AG08396 (cell line): ENCODE data around the gene ABHD14A.
"Not testable (repeated sequence)": the region's sequence is repeated elsewhere in the genome, so short reads cannot be mapped to it uniquely, and the experiment has no call there.

Source experiments
- DNase-seq: peaks from one replicate; pipeline ENCODE4 v3.0.0; 2012; ENCODE audit warnings: low spot score, mixed read lengths

ABHD14A gene

GRCh38 chr3:51974277-51974962 is 444 bp upstream of the ABHD14A start:
- DNase-seq: no peak

DNA sequence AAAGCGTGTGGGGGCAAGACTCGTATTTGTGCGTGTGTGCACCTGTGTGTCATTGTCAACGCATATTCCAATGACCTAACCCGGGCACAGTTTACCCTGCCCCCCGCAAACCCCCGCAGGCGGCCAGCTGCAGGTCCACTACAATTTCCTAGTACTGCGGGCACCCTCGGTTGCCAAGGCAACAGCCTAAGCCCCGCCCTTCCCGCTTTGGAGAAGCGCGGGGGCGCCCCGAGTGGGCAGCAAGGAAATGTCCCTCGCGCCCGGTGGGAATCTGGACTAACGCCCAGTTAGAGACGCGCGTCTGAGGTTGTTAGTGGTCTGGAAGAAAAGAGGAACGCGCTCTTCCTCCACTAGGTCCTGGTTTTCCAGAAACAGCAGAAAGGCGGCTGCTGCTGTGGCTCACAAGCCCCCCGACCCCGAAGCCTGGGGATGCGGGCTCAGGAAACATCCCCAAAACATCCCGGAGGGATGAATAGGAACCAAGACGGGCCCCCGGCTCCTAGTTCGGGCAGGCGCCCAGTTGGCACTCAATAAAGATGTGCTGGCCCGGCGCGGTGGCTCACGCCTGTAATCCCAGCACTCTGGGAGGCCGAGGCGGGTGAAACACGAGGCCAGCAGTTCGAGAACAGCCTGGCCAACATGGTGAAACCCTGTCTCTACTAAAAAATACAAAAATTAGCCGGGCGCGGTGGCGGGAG is 1.1 kb downstream of the ABHD14A start:
- DNase-seq: peak; percentile 84

GRCh38 chr3:51977446-51978142 is 2.7 kb downstream of the ABHD14A start:
- no peak for DNase-seq

GRCh38 chr3:51978143-51978502 is 3.3 kb downstream of the ABHD14A start:
- no peak for DNase-seq

GRCh38 chr3:51980253-51980652 is 5.4 kb downstream of the ABHD14A start:
- DNase-seq: no peak

GRCh38 chr3:51982352-51982837 is 7.5 kb downstream of the ABHD14A start:
- peak; percentile 64 for DNase-seq

DNA sequence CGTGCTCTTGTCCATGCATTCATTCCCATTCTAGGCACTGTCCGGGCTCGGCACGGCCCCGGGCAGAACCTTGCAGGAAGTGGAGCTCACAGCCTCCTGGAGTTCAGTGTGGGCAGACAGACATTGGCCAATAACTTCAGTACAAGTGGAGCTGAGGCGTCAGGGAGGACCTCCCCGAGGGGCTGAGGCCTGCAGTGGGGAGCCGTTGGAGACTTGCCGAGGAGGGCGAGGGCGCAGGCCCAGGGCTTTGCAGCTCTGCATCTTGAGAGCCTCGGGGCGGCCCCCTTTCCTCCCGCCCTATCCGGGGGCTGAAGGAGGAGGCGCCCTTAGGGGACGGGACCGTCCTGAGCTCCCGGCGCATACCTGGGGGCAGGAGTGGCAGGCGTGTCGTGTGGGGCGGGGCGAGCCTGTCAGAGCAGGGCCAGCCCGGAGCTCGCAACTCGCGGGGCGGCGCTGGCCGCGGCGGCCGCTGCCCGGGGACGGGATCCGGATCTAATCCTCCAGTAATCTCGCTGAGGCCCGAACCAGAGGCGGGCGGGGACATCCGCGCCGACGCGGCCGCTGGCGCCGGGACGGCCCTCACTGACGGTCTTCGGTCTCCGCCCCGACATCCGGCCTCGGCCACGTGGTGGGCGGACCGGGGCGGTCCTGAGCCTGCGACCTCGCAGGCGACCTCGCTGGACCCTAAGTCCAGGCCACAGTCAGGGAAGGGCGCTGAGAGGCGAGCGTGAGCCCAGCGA is 8.1 kb downstream of the ABHD14A start, which contains the start of gene ACY1:
Gene ACY1, plus strand, starts transcription at position 698 of the 740 bp plus-strand sequence. CDS start 530 bp downstream, outside the sequence.
- DNase-seq: peak; percentile 98

- DNase-seq: no peak
Measured at GRCh38 chr3:51983578-51984268, 8.9 kb downstream of the ABHD14A start.

DNA sequence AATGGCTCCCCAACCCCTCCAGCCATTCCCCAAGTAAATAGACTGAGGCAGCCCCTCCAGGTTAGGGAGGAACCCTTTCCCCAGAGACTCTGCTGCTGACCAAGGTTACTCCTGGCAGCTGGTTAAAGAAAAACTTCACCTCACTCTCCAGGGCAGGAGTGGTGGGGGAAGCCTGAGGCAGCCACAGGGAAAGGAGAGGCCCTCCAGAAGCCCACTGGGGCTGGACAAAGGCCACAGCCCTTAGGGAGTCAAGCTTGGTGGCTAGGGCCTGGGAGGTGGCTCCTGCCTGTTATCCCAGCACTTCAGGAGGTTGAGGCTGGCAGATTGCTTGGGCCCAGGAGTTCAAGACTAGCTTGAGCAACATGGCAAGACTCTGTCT is 9.4 kb downstream of the ABHD14A start:
- no peak for DNase-seq

GRCh38 chr3:51985063-51985462 is 10.2 kb downstream of the ABHD14A start:
- no peak for DNase-seq

GRCh38 chr3:51986010-51986947 is 11.4 kb downstream of the ABHD14A start:
- DNase-seq: no peak

DNA sequence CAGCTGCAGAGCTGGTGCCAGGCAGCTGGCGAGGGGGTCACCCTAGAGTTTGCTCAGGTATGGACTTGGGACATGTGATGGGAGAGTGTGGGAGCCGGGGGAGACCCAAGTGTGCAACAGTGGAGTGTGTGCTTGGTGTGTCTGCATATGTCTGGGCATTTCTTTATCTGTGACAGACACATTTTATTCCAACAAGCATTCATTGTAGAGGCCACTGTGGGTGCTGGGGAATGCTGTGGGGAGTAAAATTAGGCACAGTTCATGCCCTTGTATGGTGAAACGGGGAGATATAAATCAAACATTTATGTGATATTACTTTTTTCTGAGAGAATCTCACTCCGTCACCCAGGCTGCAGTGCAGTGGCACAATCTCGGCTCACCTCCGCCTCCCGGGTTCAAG is 12.7 kb downstream of the ABHD14A start:
- DNase-seq: no peak

DNA sequence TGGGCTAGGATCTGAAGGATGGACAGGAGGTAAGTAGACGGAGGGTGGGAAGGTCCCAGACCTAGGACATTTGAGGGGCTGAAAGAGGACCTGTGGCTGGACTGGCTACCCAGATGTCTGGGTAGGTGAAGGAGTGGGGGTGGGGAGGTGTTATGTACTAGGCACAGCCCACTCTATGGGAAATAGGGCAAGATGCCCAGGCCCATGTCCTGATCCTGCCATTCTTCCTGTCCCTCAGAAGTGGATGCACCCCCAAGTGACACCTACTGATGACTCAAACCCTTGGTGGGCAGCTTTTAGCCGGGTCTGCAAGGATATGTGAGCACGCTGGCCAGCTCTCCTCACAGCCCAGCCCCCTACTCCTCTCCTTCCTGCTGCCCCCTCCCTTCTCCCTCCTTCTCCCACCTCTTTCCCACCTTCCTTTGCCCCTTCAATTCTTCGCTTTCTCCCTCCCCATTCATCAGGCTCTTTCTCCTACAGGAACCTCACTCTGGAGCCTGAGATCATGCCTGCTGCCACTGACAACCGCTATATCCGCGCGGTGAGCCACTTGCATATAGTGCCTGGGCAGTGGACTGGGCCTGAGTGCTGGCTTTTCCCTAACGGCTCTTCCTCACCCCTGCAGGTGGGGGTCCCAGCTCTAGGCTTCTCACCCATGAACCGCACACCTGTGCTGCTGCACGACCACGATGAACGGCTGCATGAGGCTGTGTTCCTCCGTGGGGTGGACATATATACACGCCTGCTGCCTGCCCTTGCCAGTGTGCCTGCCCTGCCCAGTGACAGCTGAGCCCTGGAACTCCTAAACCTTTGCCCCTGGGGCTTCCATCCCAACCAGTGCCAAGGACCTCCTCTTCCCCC is 13.7 kb downstream of the ABHD14A start:
- no peak for DNase-seq

DNA sequence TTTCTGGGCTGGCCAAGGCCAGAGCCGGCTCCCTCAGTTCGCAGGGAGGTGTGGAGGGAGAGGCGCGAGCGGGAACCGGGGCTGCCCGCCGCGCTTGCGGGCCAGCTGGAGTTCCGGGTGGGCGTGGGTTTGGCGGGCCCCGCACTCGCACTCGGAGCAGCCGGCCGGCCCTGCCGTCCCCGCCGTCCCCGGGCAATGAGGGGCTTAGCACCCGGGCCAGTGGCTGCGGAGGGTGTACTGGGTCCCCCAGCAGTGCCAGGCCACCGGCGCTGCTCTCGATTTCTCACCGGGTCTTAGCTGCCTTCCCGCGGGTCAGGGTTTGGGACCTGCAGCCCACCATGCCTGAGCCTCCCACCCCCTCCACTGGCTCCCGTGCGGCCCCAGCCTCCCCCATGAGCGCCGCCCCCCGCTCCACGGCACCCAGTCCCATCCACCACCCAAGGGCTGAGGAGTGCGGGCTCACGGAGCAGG is 15.7 kb downstream of the ABHD14A start:
- not testable (repeated sequence) for DNase-seq

GRCh38 chr3:51992017-51992682 is 17.3 kb downstream of the ABHD14A start:
- DNase-seq: no peak

DNA sequence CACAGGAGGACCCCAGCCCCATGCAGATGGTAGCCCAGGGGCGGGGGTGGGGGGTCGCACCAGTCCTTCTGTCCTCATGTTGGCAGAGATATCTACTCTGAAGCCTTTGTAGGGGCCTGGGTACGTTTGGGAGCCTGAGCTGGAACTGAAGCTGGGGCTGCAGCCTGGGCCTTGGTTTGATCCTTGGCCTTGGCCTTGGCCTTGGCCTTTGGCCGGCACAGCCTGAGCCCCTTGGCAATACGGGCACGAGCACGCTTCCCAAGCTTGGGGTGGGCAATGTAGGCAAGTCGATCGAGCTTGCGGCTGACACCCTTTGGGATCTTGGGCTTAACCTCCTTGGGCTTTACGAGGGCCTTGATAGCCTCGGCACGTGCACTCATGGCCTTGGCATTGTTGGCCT is 18.8 kb downstream of the ABHD14A start:
- not testable (repeated sequence) for DNase-seq

DNA sequence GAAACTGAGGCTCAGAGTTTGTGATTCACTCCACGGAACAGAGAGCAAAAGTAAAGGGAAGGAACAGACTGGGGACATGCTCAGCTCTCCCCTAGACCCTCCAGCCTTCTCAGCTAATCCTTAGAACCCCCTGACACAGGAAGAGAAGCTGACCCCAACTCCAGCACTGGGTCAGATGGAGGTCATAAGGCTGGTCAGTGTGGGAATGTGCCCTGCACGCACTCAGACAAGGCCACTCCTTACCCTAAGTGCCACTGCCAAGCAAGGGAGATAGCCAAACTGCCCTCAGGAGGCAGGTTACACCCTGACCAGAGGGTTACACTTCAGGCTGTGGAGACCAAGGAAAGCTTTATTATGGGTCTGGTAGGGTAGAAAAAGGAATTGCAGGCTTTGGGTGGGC is 19.7 kb downstream of the ABHD14A start:
- DNase-seq: no peak

GRCh38 chr3:51995346-51996163 is 20.7 kb downstream of the ABHD14A start, which contains the start of gene RPL29:
TSS of gene RPL29 (minus strand) at chr3:51995895. CDS start at chr3:51995461, 434 bp downstream.
- peak; percentile 95 for DNase-seq
